Measurements from ENCODE around the gene NGRN. TPM values are rescaled to one million over a fixed set of nuclear protein-coding genes. Genes with fewer than 3 reads are reported as not detected.

The NGRN gene
- total RNA-seq, 1 donor from 2014 or later: 132 TPM

DNA sequence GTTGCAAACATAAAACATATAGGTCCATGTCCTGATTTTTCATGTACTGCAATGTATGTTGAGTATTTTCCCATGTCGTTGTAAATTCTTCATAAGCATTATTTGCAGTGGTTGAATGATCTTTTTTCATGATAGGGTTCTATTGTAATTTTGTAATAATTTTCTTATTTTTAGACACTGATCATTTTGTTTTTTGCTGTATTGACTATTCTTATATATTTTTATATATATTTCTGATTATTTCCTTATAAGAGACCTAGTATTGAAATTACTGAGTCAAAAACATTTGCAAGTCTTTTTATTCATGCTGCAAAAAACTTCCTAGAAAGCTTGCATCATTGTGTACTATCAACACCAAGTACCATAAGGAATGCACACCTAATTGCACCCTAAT, 55.4 kb downstream of the NGRN start:
- Mint-ChIP-seq H3K4me1 (peaks cover 9% of the 10 kb centered on the region), H3K36me3 (ENCODE audit: low read depth) (no peaks in the 10 kb centered on the region), H3K4me3 (no peak overlapping the region), H3K27ac (ENCODE audit: unreplicated experiment) (no peak overlapping the region), H3K27me3 (ENCODE audit: low read depth) (no peaks in the 10 kb centered on the region), H3K9me3 (no peaks in the 10 kb centered on the region)
- TF ChIP-seq CTCF (conservative IDR thresholded peaks at IDR 0.05): no peak
- DNase-seq (ENCODE audit: low read depth, low spot score): no peak

Other genes with a start within 250 kb of the NGRN start
- gene IDH2, start 163.2 kb upstream of the NGRN start, total RNA-seq: 214 and 218 TPM in 2 replicates
- gene SEMA4B, start 64.3 kb upstream of the NGRN start, total RNA-seq: 24.0 and 26.3 TPM in 2 replicates
- 23.1 and 24.5 TPM in 2 replicates for gene CIB1, start 31.7 kb upstream of the NGRN start, total RNA-seq
- gene GDPGP1, start 31.5 kb upstream of the NGRN start, total RNA-seq: 5.8 and 7.0 TPM in 2 replicates
- 0.19 TPM in 1 of 2 replicates, not detected in the other for gene TTLL13, start 16.1 kb upstream of the NGRN start, total RNA-seq
- gene ZNF774, start 86.6 kb downstream of the NGRN start, total RNA-seq: 5.9 and 6.2 TPM in 2 replicates
- gene IQGAP1, start 122.6 kb downstream of the NGRN start, total RNA-seq: 46.1 and 49.2 TPM in 2 replicates